ENCODE results near the gene AKAP1. TPM values are rescaled to one million over a fixed set of nuclear protein-coding genes. Genes with fewer than 3 reads are reported as not detected.

The AKAP1 gene, protein sequence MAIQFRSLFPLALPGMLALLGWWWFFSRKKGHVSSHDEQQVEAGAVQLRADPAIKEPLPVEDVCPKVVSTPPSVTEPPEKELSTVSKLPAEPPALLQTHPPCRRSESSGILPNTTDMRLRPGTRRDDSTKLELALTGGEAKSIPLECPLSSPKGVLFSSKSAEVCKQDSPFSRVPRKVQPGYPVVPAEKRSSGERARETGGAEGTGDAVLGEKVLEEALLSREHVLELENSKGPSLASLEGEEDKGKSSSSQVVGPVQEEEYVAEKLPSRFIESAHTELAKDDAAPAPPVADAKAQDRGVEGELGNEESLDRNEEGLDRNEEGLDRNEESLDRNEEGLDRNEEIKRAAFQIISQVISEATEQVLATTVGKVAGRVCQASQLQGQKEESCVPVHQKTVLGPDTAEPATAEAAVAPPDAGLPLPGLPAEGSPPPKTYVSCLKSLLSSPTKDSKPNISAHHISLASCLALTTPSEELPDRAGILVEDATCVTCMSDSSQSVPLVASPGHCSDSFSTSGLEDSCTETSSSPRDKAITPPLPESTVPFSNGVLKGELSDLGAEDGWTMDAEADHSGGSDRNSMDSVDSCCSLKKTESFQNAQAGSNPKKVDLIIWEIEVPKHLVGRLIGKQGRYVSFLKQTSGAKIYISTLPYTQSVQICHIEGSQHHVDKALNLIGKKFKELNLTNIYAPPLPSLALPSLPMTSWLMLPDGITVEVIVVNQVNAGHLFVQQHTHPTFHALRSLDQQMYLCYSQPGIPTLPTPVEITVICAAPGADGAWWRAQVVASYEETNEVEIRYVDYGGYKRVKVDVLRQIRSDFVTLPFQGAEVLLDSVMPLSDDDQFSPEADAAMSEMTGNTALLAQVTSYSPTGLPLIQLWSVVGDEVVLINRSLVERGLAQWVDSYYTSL
- polyA plus RNA-seq (2013, experiment 1 of 2; ENCODE audit: insufficient read length): 9.9 TPM
- 11.6 TPM for polyA plus RNA-seq (2013, experiment 2 of 2; ENCODE audit: insufficient read length)

DNA sequence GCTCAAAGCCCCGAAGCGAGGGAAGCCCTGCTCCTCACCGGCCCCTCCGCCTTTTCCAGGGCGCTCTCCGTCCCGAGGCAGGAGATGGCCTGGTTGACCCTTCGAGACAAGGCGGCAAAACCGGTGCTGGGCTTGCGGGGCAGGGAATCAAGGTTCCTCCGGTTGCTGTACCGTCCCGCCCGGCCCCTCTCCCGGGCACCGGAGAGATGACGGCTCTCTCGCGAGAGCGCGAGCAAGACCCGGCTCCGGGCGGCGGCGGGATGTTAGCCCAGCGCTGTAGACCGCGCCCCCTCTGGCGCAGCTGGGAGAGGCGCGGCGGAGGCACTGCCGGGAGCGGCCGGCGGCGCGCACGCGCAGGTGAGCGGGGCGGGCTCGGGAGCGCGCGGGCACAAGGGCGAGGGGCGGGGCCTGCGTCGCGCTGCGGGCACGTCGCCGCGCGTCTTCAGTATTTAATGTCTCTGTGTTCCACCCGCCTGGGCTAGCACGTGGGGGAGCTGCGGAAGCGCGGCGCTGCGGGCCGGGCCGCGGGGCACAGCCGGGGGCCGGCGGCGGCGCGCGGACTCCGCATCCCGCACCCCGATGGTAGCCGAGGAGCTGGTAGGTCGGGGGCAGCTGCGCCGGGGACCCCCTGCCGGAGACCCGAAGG, at the start of gene AKAP1:
AKAP1 (plus strand) TSS at position 445 of the 646 bp plus-strand sequence. CDS start 20,219 bp downstream, outside the sequence.
- DNase-seq: peak; percentile 95

DNA sequence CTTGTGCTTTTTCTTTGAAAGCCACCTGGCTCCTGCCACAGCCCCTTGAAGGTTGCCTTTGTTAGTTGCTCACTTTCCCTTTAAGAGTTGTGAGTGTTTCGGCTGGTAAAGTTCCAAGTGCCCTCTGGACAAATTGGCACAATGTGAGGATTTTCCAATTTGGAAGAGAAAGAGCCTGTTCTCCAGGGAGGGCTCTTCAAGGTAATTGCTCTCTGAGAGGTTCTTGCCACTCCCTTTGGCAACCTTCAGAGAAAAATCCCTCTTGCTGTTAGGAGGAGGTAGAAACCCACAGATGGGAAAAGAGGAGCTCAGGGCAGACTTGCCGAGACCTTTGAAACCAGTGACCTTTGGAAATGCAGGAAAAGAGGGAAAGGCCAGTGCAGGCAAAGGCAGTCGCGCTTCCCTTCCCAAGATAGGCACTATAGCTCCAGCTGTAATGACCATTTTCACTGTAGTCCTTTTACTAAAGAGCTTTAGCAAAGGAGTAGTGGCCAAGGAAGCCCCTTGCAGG, 49.0 kb upstream of the AKAP1 start:
- DNase-seq: no peak

DNA sequence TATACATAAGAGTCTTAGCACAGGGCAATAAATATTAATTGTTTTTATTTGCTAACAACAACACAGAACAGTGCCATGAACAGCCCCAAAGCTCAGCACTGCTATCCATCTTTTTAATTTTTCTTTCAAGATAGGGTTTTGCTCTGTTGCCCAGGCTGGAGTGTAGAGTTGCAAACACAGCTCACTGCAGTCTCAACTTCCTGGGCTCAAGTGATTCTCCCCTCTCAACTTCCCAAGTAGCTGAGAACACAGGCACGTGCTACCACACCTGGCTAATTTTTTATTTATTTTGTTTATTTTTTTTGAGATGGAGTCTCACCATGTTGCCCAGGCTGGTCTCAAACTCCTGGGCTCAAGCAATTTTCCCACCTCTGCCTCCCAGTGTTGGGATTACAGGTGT, 47.6 kb upstream of the AKAP1 start:
- no peak for DNase-seq

DNA sequence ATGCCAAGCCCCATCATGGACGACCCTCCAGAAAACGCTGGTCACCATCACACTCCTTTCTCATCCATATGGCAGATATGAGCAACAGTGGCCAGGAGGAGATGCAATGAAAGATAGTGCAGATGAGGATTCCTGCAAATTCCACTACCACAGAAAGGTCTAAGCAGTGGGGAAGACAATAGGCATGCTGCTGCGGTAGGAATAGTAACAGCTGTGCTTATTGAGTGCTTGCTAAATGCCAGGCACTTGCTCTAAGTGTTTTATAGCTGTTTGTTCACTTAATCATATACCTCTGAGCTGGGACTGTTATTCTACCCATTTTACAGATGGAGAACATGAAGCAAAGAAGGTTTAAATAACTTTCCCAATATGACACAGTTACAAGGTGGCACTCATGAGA, 46.6 kb upstream of the AKAP1 start:
- no peak for DNase-seq

DNA sequence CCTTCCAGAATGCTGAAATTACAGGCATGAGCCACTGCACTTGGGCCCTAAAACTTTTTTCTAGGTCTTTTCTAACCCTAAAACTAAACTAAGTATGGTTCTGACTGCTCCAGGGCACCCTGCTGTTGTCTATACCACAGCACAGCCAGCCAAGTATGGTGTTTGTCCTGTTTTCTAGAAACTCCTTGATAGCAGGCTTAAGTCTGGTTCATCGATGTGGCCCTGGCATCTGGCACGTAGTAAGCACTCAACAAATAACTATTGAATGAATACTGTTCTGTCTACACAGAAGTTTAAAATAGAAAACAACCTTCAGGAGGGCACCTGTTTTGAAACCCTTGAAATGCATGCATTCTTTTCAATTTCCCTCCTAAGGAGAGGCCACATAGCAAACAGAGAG, 44.5 kb upstream of the AKAP1 start:
- DNase-seq: no peak

DNA sequence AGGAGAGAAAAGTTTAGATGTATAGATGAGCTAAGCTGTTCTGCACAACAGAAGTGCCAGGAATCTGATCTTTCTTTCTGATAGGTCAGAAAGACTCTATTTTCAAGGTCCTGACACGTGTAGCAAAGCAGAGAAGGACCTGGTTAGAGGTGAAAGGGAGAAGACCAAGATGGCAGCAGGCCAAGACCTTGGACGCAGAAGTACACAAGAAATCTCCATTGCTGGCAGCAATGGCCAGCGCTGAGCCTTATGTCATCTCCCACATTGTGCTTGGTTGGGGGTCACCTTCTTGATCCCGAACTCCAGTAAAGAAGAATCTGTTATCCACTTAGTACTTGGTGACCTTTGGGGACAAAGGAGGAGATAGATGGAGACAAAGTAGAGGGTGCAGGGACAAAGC, 41.8 kb upstream of the AKAP1 start:
- DNase-seq: no peak

DNA sequence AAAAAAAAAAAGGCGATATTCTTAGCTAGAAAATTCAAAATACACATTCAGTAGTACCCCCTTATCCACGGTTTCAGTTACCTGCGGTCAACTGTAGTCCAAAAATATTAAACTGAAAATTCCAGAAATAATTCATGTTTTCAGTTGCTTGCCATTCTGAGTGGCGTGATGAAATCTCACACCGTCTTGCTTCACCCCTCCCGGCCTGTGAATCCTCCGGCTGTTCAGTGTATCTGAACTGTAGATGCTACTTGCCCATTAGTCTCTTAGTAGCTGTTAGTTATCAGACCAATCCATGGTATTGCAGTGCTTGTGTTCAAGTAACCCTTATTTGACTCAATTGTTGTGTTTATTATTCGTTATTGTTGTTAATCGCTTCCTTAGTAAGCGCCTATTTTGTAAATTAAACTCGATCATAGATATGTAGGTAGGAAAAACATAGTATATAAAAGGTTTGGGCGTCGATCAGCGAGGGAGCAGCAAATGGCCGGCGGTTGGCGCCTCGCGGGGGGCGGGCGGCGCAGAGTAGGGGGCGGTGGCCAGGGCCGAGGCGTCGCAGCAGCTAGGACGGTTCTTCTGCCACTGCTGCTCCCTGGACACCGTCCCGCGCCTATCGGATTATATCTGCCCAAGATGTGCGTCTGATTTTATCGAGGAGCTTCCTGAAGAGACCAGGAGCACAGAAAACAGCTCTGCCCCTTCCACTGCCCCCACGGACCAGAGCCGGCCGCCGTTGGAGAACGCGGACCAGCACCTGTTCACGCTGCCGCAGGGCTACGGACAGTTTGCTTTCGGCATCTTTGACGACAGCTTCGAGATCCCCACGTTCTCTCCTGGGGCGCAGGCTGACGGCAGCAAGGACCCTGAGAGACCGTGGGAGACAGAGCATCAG, 39.8 kb upstream of the AKAP1 start:
- DNase-seq: no peak

DNA sequence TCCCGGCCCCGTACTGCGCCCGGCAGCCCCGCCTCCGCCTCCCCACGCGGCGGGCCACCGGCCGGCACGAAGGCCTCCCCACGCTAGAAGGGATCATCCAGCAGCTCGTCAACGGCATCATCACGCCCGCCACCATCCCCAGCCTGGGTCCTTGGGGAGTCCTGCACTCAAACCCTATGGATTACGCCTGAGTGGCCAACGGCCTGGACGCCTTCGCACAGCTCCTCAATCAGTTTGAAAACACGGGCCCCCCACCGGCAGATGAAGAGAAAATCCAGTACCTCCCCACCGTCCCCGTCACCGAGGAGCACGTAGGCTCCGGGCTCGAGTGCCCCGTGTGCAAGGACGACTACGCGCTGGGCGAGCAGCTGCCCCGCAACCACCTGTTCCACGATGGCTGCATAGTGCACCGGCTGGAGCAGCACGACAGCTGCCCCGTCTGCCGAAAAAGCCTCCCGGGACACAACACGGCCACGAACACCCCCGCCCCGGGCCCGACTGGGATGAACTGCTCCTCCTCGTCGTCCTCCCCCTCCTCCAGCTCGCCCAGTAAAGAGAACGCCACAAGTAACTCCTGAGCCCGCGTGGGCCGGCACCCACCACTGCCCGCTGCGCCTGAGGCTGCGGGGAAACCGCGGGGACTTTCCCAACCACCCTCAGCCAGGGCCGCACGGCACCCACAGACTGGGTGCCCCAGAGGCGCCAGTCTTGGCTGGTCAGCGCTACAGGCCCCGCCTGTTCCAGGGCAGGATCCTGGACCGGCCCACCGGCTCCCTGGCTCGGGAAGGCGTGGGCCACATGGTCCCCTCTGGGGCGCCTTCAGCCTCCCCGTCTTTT, 39.0 kb upstream of the AKAP1 start:
- DNase-seq: no peak

DNA sequence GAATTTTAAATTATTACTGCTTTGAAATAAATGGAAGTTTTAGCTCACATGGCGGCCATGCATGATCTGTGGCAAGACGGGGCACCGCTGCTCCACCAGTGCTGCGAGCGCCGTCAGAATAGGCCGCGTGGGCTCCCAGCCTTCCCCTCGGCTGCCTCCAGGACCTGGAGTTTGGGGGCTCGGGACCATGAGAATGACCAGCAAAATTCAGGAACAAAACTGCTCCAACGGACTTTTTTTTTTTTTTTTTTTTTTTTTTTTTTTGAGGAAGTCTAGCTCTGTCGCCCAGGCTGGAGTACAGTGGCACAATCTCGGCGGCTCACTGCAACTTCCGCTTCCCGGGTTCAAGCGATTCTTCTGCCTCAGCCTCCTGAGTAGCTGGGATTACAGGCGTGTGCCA, 38.3 kb upstream of the AKAP1 start:
- no peak for DNase-seq

DNA sequence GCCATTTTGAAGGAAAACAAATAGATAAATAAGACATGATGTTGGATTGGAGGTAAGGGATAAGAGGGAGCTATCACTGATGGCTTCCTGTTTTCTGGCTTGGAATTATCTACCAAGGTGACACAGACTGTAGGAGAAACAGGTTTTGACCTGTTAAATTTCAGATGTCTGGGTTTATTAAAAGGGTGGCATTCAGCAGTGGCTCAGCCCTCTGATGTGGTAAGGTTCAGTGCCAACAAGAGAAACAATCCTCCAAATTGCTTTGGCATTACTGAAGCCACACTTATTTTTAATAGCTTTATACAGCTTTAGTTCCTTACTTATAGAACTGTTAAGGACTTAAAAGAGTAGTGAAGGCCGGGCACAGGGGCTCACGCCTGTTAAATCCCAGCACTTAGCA, 37.0 kb upstream of the AKAP1 start:
- DNase-seq: no peak

DNA sequence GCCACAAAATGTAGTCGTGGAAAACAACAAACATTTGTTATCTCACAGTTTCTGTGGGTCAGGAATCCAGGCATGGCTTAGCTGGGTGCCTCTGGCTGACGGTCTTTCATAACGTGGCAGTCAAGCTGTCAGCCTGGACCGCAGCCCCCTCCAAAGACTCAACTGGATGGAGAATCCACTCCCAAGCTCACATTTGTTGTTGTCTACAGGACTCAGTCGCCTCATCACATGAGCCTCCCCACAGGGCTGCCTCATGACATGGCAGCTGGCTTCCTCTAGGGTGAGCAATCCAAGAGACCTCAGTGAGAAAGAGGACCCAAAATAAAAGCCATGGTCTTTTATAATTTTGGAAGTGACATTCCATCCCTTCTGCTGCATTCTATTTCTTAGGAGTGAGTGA, 34.7 kb upstream of the AKAP1 start:
- no peak for DNase-seq

DNA sequence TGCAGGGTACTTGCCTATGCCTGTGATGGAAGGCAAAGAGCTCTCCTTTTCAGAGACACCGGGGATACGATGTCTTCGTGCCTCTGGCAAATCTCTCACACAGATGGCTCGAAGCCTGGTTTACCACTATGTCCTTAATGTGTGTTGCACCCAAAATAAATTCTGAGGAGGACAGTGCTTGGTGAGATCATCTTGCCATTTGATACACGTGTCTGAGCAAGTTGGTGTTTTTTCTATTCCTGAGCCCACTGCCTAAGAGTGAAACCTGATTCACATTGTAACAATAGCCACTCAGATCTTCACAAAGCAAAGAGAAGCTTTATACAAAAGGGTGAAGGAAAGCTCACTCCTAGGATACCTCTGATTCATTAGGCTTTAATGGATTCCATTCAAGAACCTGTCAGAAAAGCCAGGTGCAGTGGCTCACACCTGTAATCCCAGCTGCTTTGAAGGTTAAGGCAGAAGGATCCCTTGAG, 33.1 kb upstream of the AKAP1 start:
- no peak for DNase-seq

DNA sequence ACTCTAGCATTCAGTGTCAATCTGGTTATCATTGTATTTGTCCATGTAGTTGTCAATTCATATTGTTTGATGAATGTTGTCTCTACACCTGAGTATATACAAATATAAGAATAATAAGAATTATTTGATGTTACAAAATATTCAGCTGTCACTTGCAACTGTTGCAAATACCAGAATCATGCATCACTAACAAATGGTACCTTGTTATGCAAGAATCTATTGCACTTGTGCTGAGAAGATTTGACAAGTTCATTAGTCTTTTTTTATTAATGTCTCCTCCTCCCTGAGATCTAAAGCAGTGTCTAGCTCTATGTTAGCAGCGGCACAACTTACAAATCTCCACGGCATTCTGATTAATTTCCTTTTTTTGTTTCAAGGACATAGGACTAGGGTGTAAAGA, 22.2 kb upstream of the AKAP1 start:
- DNase-seq: no peak

DNA sequence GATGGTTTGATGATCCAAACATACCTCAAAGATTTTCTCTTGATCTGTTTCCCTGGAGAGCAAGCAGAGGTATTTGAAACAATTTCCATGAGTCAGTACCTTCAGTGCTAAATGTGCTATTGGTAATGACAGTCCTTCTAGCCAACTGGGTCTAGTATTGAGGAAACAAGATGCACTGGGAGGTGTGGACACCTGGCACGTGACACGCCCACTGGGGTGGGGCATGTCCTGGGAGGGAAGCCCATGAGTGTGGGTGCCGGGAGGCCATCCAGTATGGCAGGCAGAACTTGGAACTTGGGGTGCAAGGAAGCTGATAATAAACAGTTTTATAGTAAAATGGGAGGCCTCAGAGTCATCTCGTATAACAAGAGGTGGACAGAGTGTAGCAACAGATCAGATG, 17.9 kb upstream of the AKAP1 start:
- DNase-seq: no peak

DNA sequence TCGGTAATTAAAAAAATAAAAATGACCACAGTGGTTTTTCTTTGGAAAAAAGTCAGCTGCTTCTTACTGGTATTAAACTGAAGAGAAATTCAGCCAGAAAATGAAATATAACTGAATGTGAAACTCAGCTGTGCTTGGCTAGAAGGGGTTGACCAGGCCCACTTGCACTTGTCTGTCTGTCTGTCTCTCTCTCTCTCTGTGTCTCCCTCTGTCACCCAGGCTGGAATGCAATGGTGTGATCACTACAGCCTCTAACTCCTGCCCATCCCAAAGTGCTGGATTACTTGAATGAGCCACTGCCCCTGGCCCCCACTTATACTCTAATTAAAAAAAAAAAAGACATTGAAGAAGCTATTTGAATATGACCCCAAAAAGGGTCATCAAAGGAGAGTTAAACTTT, 17.3 kb upstream of the AKAP1 start:
- DNase-seq: no peak

DNA sequence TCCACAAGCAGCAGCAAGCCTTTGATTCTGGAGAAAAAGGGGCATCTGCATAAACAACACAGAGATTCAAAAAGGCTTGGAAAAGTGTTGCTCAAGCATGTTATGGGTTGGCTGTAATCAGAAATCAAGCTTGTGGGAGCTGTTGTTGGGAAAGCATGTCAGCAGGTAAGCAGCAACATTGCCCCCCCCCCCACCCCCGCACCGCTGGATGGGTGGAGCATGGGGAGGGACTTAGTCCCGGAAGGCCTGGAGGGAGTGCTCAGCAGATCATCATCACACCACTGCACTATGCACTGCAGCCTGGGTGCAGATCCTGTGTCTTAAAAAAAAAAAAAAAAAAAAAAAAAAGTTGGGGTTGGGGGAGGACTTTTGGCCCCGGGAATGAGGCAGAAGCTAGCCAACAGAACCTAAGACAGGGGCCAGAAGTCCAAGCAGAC, 16.8 kb upstream of the AKAP1 start:
- no peak for DNase-seq

DNA sequence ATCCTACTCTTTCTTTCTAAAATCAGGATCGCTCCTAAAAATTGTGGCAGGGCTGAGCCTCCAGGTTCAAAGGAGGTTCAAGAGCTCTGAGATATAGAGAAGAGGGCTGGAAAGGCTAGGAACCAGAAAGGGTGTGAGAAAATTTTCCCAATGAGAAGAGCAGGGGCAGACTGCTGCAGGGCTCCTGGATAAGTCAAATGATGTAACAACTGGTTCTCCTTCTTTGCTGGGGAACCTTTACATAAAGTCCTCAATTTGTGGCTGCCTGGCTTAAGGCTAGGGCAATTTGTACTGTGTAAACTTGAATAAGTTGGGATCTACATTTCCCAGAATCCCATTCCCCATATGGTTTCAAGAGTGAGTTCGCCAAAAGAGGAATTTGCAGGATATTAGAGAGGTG, 16.3 kb upstream of the AKAP1 start:
- no peak for DNase-seq

DNA sequence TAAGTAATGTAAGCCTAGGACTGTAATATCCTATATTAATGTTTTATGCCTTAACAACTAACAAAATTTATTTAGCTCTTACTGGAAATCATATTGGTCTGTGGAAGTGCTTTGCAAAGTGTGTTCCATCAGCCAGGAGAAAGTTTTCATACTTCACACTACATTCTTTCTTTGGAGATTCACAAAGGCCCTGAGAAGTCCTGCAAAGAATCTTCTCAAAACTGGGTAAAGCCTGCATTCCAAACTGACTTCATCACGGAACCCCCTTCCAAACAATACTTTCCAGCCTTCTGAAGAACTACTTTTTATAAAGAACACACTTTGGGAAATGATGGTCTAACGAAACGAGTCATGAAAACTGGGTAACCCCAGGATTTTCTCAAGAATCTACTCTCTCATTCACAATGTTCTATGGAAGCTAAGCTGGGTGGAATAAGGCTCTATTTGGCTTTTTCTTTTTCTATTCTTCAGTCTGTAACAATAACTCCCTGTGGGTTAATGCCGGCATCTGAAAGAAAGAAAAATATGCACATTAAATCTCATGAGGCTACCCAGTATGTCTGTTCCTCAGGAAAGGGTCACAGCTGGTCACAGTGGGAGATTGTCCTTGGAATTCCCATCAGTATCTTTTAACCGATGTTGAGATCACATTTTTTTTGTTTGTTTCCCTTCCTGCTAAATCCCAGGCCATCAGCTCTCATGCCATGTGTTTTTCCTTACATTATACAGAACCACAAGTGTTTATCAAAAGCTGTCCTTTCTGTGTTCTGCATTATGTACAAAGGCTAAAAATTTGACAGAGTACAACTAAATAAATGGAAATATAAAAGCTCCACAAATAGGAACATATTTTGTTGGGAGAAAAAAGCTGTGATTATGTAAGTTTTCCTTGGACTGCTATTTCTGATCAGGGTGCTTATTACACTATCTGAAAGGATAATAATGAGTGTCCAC, 12.8 kb upstream of the AKAP1 start:
- DNase-seq: no peak

DNA sequence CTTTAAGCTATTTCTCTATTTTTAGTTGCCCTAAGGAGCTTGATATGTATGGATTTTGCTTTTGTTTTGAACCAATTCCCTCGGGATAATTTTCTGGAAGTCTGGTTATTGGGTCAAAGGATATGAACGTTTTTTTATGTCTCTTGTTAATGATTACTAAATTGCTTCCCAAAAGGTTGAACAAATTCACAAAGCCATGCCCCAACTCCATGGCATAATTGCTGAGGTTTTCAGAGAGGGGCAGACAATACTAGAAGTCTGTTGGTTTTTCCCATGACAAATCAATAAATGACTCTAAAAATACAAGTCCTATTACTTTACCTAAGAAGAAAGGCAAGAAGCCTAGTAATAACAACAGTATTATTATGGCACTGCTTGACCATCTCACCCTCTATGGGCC, 11.4 kb upstream of the AKAP1 start:
- no peak for DNase-seq

All from fibroblast of skin of abdomen (primary cell).